ENCODE measurements around the gene KCNQ1.

- no peak for TF ChIP-seq CTCF (IDR thresholded peaks at IDR 0.05; ENCODE audit: extremely low read depth in 1 of 2, insufficient read depth in 1 of 2, low read depth in 1 of 2, low read length in 2 of 2)
- TF ChIP-seq EZH2 (IDR thresholded peaks at IDR 0.05; ENCODE audit: borderline replicate concordance, low read depth, low read length, severe bottlenecking), result no peak
- no peak for TF ChIP-seq POLR2A (IDR thresholded peaks at IDR 0.05; ENCODE audit: low read depth, low read length)
- no peak for TF ChIP-seq POLR2AphosphoS5 (IDR thresholded peaks at IDR 0.05; ENCODE audit: insufficient read depth, low read depth, low read length)
- TF ChIP-seq MYC (IDR thresholded peaks at IDR 0.05; ENCODE audit: low read depth, low read length), result no peak
- TF ChIP-seq FOS (IDR thresholded peaks at IDR 0.05; ENCODE audit: borderline replicate concordance, insufficient read depth, low read length), result no peak
- no peak for TF ChIP-seq MAX (IDR thresholded peaks at IDR 0.05; ENCODE audit: insufficient read depth, insufficient read length)
- TF ChIP-seq JUN (IDR thresholded peaks at IDR 0.05; ENCODE audit: borderline replicate concordance, insufficient read depth, insufficient read length, low read depth), result no peak
- TF ChIP-seq GATA2 (IDR thresholded peaks at IDR 0.05; ENCODE audit: insufficient read depth, insufficient read length, low read depth, low read length), result no peak
Measured at GRCh38 chr11:2643746-2644145, 198.9 kb downstream of the KCNQ1 start.
